H1 (cell line): ENCODE data around the gene CDT1. TPM values are rescaled to one million over a fixed set of nuclear protein-coding genes. Genes with fewer than 3 reads are reported as not detected.

ENCODE experiments used
- ATF3 ChIP-seq: IDR thresholded peaks from 2 replicates; pipeline ENCODE4 v1.6.1; 2011; ENCODE audit warnings: low read depth, mild to moderate bottlenecking, low read length; ENCODE audit not compliant: insufficient read depth
- CHD7 ChIP-seq: fragments of 300-600 bp; sonication (generic); IDR thresholded peaks from 2 replicates; pipeline ENCODE4 v1.7.1; 2012; ENCODE audit warnings: low read length, moderate library complexity, mild to moderate bottlenecking, inconsistent platforms; ENCODE audit not compliant: insufficient replicate concordance
- CREB1 ChIP-seq: IDR thresholded peaks from 2 replicates; pipeline ENCODE4 v1.6.1; 2012; ENCODE audit warnings: inconsistent platforms
- GABPA ChIP-seq: IDR thresholded peaks from 2 replicates; pipeline ENCODE4 v1.6.1; 2011; ENCODE audit warnings: mild to moderate bottlenecking, low read length, moderate library complexity, borderline replicate concordance; ENCODE audit not compliant: insufficient read depth
- KDM4A ChIP-seq: IDR thresholded peaks from one replicate; pipeline ENCODE4 v1.7.1; 2012; ENCODE audit warnings: low read depth, mild to moderate bottlenecking, moderate library complexity, low read length, inconsistent platforms; ENCODE audit not compliant: severe bottlenecking
- NRF1 ChIP-seq: IDR thresholded peaks from 2 replicates; pipeline ENCODE4 v1.6.1; 2011; ENCODE audit warnings: mild to moderate bottlenecking, low read depth, low read length, improper control_type of control experiment
- RAD21 ChIP-seq, 2 experiments: IDR thresholded peaks in 1 of 2; conservative IDR thresholded peaks in 1 of 2; 2 replicates each; pipeline ENCODE4 v1.6.1; 2011; ENCODE audit warnings: low read depth in 2 of 2, low read length in 2 of 2, improper control_type of control experiment in 1 of 2, inconsistent platforms in 1 of 2, mild to moderate bottlenecking in 1 of 2, moderate library complexity in 1 of 2
- SP4 ChIP-seq: IDR thresholded peaks from 2 replicates; pipeline ENCODE4 v1.6.1; 2012; ENCODE audit warnings: low read length, inconsistent platforms
- TEAD4 ChIP-seq: IDR thresholded peaks from 2 replicates; pipeline ENCODE4 v1.6.1; 2012; ENCODE audit warnings: low read depth, low read length, inconsistent platforms, mixed read lengths
- polyA plus RNA-seq, 7 experiments: library from polyadenylated mRNA; depleted of rRNA in 3 of 7; stranded (reverse) in 5 of 7; unstranded in 2 of 7; fragments of >200 nt in 5 of 7; fragments of 200-250 nt in 2 of 7; gene quantifications; 1 replicate in 5 of 7; 2 replicates in 1 of 7; 4 replicates in 1 of 7; pipeline versions ENCODE4 v1.2.1 to v1.2.3, GENCODE V29; 2011 to 2013; ENCODE audit warnings: missing spikeins in 2 of 7, mixed read lengths in 2 of 7
- total RNA-seq: library from RNA; stranded (reverse); fragmentation: NEBNext Ultra II Directional; extraction: Animal tissue kit (Norgen Biotek cat#: 25700); gene quantifications from 2 replicates; pipeline ENCODE4 v1.2.1, GENCODE V29; 2021

Gene CDT1
- total and polyA plus RNA-seq, 2 of the 8 experiments (the other 6 are each of a cell fraction or from before 2014, with no cell fraction given), result 76.7 to 95.4 TPM

- TF ChIP-seq RAD21 (IDR thresholded peaks at IDR 0.05 in 1 of 2, conservative IDR thresholded peaks at IDR 0.05 in 1 of 2; ENCODE audit: low read depth in 2 of 2, low read length in 2 of 2) (peak in 1 of 2 experiments; percentile 29; a peak in 1 of 4 replicates), CREB1 (no peak), ATF3 (no peak), GABPA (peak; percentile 62; the same call in 1 of the 2 replicates), NRF1 (no peak), KDM4A (no peak), SP4 (no peak), CHD7 (no peak), TEAD4 (no peak)
Measured at GRCh38 chr16:88844419-88845036, 40.9 kb downstream of the CDT1 start (continued).
